MG63 (cell line): Measurements from ENCODE around the gene LSMEM2. TPM values are rescaled to one million over a fixed set of nuclear protein-coding genes. Genes with fewer than 3 reads are reported as not detected.
A peak's percentile ranks its signal among the peaks of the same experiment; 100 is the strongest.
"Not testable (repeated sequence)": the region's sequence is repeated elsewhere in the genome, so short reads cannot be mapped to it uniquely, and the experiment has no call there.

Source experiments
- DNase-seq: peaks from one replicate; pipeline ENCODE4 v3.0.0-alpha.2; 2020
- H3K27me3 ChIP-seq: fragments of 250-450 bp; sonication (Bioruptor Pico); 2 replicates; pipeline ENCODE4 v1.5.1; 2020; ENCODE audit warnings: mild to moderate bottlenecking, moderate library complexity
- H3K36me3 ChIP-seq: fragments of 250-450 bp; sonication (Bioruptor Pico); 2 replicates; pipeline ENCODE4 v1.5.1; 2020; ENCODE audit warnings: mild to moderate bottlenecking, moderate library complexity
- H3K4me3 ChIP-seq: fragments of 250-450 bp; sonication (Bioruptor Pico); 2 replicates; pipeline ENCODE4 v1.5.1; 2020; ENCODE audit warnings: mild to moderate bottlenecking, moderate library complexity
- H3K9me3 ChIP-seq: fragments of 250-450 bp; sonication (Bioruptor Pico); 2 replicates; pipeline ENCODE4 v1.5.1; 2020; ENCODE audit warnings: mild to moderate bottlenecking, moderate library complexity
- total RNA-seq: library from RNA; depleted of rRNA; stranded (reverse); fragments of >200 nt; shearing (Covaris generic); gene quantifications from 2 replicates; pipeline ENCODE4 v1.2.3, GENCODE V29; 2014; ENCODE audit warnings: low replicate concordance

LSMEM2 gene
- total RNA-seq, 1 experiment from 2014 or later, result not detected

DNA sequence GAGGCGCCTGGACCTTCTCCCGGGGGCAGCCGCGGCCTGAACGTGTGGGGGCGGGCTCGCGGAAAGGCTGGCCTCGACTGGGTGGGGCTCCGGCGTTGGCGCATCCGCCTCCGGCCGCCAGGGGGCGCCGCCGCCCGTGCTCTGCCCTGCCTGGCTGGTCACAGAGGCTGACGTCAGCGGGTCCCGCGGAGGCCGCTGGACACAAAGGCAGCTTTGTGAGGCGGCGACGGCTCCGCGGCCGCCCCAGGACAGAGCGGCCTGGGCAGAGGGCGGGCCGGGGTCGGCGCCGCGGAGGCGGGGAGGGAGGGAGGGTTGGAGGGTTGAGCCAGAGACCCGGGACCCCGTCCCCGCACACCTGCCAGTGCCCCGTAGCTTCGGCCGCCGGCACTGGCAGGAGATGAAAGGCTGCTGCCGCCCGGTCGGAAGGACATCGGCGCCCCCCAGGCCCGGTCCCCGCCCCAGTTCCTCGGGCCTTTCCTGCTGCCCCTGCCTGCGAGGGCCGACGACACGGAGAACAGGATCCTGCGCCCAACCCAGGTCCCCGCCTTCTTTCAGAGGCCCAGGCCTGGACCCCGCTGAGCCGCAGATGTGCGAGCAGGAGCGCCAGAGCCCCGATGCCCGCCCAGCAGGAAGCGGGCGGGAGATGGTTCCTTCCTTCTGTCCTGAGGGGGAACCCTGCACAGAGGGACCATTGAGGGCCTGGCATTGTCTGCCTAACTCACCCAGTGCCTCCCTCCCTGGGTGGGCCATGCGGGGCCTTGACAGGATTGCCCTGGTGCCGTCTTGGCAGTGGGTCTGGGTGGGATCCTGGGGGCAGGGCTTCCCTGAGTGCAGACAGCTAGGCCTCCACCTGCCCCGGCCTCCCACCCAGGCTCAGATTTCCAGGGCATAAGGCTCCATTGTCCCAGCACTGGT, 18.6 kb upstream of the LSMEM2 start:
- H3K9me3 ChIP-seq, result no peaks in the 10 kb centered on the region
- DNase-seq, result peak; percentile 88
- peaks cover 8% of the 10 kb centered on the region for H3K36me3 ChIP-seq
- H3K27me3 ChIP-seq, result no peaks in the 10 kb centered on the region
- peak overlapping the region; percentile 54 for H3K4me3 ChIP-seq

DNA sequence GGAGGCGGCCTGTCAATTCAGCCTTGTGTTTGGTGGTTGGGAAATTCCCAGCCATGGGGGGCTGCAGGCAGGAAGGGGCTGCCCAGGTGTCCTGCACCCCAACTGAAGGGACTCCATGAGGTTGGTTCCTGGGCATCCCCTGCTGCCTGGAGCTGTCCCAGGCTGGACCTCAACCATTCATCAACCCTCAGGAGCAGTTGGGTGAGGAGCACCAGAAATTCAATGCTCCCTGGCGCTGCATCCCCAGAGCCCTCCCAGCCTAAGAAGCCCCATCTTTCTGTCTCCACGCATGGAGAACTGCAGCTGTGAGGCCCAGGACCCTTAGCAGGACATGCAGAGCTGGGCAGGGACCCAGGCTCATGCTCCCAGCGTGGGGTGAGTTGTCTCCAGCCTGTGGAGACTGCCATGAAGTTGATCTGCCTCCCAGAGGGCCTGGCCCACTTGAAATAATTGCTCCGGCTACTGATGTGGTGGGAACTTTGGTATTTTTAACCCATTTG, 17.9 kb upstream of the LSMEM2 start:
- H3K9me3 ChIP-seq, result no peaks in the 10 kb centered on the region
- no peak for DNase-seq
- H3K36me3 ChIP-seq, result peaks cover 8% of the 10 kb centered on the region
- H3K4me3 ChIP-seq, result peak overlapping the region; percentile 54
- H3K27me3 ChIP-seq, result no peaks in the 10 kb centered on the region

DNA sequence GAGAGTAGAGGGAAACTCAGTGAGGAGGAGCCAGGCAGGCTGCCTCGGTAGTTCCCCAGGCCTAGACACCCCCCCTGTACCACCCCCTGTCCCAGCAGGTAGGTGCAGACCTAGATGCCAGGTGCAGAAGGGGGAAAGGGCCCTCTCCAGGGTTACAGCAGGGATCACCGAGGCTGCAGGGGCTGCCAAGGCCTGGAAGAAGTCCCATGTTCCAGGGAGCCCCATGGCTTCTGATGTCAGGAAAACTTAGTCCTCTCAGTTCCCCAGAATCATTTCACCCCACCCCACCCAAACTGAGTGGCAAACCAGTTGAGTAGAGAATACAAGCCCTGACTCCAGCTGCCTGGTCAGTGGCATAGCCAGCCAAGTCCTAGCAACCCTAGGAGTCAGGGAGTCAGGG, 17.4 kb upstream of the LSMEM2 start:
- H3K9me3 ChIP-seq, result no peaks in the 10 kb centered on the region
- no peak overlapping the region for H3K4me3 ChIP-seq
- no peak for DNase-seq
- no peaks in the 10 kb centered on the region for H3K27me3 ChIP-seq
- H3K36me3 ChIP-seq, result peaks cover 7% of the 10 kb centered on the region

DNA sequence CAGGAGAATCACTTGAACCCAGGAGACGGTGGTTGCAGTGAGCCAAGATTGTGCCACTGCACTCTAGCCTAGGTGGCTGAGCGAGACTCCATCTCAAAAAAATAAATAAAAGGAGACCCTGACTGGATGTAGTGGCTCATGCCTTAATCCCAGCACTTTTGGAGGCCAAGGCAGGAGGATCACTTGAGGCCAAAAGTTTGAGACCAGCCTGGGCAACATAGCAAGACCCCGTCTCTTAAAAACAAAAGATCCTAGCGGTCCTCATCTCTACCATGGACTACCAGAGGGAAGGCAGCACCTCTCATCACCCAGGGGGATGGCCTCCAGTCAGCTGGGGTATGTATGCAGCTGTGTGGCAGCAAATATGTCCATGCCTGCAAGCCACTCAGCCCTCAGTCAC, 16.7 kb upstream of the LSMEM2 start:
- DNase-seq, H3K27me3 ChIP-seq, H3K4me3 ChIP-seq, H3K36me3 ChIP-seq, H3K9me3 ChIP-seq: not testable (repeated sequence)

DNA sequence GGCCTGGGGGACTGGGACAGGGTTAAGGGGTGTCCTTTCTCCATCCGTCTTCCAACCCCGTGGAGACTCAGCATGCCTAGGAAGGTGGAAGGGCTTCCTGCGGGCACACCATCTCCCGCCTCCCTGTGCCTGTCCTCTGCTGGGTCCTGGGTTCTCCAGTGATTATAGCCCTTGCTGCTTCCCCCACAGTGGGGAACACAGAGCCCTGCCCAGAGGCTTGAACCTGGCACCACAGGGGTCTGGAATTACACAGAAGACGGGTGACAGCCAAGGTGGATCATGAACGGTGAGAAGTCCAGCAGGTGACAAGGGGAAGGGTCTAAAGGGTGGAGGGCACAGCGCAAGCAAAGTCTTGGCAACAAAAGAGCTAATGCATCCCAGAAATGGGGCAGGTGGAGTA, 16.1 kb upstream of the LSMEM2 start:
- Histone ChIP-seq H3K36me3 (no peaks in the 10 kb centered on the region; the same call in 1 of the 2 replicates), H3K9me3 (no peaks in the 10 kb centered on the region), H3K4me3 (no peak overlapping the region), H3K27me3 (no peaks in the 10 kb centered on the region)
- no peak for DNase-seq

DNA sequence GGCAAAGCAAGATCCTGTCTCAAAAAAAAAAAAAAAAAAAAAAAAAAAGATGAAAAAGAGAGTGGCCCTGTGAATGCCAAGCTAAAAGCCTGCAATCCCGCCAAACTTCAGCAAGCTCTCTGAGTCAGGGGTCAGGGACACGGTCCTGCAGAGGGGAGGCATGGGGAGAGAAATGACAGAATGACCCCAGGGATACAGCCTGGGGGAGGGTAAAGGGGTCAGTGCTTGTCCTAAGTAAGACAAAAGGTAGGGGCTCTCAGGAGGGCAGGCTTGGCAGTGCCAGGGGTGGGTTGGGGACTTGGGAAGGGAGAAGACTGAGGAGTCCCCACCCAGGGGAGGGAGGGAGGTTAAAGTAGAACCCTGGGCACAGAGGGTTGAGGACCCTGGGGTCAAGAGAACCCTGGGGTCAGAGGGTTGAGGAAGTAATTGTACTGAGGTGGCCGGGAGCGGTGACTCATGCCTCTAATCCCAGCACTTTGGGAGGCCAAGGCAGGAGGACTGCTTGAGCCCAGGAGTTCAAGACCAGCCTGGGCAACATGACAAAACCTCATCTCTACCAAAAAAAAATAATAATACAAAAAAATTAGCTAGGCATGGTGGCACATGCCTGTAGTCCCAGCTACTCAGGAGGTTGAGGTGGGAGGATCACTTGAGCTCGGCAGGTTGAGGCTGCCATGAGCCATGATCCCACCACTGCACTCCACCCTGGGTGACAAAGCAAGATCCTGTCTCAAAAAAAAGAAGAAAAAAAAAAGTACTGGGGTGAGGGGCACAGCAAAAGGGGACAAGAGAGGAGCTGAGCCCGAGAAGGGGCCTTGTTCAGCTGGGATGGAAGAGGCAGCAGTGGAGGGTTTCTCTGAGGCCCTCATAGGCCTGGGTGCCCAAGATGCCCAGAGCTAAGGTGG, 15.2 kb upstream of the LSMEM2 start:
- Histone ChIP-seq H3K27me3 (no peaks in the 10 kb centered on the region), H3K4me3 (no peak overlapping the region), H3K36me3 (no peaks in the 10 kb centered on the region), H3K9me3 (no peaks in the 10 kb centered on the region)
- DNase-seq, result peak; percentile 72

DNA sequence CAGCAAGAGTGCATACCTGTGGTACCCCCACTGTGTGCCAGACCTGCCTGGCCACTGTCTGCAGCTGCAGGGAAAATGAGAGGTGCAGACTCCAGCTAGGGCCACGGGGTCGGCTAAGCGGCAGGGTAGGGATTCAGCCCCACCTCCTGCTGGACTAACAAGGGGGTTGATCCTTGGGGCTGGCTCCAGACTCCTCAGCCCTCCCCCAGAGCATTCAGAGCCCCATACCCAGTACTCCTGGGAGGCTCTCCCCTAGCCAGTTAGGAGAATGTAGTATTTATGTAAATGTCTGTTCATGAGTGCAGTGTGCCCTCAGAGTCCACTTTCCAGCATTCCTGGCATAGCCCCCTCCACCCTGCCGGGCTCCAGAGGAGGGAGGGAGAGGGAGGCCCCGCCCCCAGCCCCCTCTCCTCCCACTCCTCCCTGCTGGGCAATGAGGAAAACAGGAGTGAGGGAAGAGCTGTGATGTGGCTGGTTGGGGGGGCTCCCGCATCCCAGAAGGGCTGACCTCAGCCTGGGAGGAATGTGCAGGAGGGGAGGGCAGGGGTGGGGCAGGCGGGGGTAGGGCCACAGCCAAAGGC, 14.4 kb upstream of the LSMEM2 start:
- peak; percentile 93 for DNase-seq
- Histone ChIP-seq H3K36me3 (no peaks in the 10 kb centered on the region), H3K9me3 (no peaks in the 10 kb centered on the region), H3K27me3 (no peaks in the 10 kb centered on the region), H3K4me3 (no peak overlapping the region)

DNA sequence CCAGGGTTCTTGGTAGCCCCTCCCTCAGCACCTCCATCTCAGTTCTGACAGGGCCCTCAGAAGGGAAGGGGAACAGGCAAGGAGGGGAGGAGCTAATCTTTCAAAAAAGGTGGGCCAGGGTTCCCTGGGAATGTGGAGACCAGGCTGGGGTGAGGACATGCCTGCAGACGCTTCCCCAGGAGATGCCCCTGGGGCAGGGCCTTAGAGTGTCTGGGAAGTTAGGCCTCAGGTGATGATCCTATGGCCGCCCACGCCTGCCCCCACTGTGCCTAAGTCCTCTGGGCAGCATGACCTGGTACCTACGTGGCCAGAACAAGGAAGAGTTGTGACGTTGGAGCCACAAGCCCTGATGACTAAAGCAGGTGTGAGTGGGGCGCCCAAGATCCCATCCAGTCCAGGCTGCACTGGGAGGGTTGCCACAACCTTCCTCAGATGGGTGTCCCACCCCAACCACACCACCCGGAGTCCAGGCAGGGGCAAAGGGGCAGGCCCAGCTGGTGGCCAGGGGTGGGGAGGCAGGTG, 13.9 kb upstream of the LSMEM2 start:
- H3K9me3 ChIP-seq, result no peaks in the 10 kb centered on the region
- DNase-seq, result no peak
- no peaks in the 10 kb centered on the region for H3K36me3 ChIP-seq
- H3K27me3 ChIP-seq, result no peaks in the 10 kb centered on the region
- no peak overlapping the region for H3K4me3 ChIP-seq

DNA sequence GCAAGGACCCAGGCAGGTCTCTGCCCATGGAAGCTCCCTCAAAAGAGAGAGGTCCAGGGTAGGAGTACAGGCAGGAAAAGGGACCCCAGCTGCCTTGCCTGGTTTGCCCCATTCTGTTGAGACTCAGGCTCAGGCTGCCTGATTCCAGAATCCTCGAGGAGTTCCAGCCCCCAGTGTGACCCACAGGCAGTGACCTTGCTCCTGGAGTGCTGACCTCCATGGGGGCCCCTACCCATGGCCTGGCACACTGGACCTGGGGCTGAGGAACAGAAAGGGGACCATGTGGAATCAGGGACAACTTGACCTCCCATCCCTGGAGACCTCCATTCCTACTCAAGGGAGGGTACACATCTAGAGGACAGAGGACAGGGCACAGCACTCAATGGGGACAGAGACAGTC, 13.3 kb upstream of the LSMEM2 start:
- Histone ChIP-seq H3K4me3 (no peak overlapping the region), H3K36me3 (no peaks in the 10 kb centered on the region), H3K27me3 (no peaks in the 10 kb centered on the region), H3K9me3 (no peaks in the 10 kb centered on the region)
- no peak for DNase-seq

DNA sequence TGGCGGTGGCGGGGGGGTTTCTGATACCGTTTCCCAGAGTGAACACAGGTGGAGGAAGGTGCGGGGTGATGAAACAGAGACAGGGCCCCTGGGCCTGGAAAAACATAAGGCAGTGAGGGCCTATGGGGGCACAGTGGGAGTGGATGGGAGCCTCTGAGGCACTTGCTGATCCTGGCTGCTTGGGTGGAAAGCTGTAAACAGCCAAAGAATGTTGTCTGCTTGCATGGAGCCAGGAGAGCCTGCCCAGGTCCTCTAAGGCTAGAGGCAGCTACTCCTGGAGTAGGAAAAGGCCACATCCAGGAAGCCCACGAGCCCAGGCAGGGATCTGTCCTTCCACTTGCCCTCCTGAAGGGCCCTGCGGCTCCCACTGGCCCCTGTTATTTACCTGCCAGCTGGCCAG, 12.9 kb upstream of the LSMEM2 start:
- Histone ChIP-seq H3K27me3 (no peaks in the 10 kb centered on the region), H3K9me3 (no peaks in the 10 kb centered on the region), H3K36me3 (no peaks in the 10 kb centered on the region), H3K4me3 (no peak overlapping the region)
- DNase-seq, result no peak

DNA sequence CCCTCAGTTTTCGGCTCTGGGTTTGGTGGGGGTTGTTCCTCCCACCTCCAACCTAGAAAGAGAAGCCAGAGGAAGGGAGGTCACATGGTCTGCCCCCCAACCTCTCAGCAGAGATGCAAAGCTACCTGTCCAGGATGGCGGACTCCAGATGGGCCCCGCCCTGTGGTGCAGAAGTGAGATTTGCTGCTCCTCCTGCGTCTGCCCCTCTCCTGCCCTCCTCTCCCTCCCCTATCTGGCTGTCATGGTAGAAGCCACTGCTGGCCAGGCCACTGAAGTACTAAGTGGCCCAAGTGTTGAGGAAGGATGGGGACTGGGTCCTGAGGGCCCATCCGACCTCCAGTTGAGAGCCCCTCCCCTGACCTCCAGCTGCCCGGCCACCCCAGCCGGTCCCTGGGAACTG, 12.1 kb upstream of the LSMEM2 start:
- Histone ChIP-seq H3K36me3 (no peaks in the 10 kb centered on the region), H3K27me3 (no peaks in the 10 kb centered on the region), H3K4me3 (no peak overlapping the region), H3K9me3 (no peaks in the 10 kb centered on the region)
- no peak for DNase-seq

DNA sequence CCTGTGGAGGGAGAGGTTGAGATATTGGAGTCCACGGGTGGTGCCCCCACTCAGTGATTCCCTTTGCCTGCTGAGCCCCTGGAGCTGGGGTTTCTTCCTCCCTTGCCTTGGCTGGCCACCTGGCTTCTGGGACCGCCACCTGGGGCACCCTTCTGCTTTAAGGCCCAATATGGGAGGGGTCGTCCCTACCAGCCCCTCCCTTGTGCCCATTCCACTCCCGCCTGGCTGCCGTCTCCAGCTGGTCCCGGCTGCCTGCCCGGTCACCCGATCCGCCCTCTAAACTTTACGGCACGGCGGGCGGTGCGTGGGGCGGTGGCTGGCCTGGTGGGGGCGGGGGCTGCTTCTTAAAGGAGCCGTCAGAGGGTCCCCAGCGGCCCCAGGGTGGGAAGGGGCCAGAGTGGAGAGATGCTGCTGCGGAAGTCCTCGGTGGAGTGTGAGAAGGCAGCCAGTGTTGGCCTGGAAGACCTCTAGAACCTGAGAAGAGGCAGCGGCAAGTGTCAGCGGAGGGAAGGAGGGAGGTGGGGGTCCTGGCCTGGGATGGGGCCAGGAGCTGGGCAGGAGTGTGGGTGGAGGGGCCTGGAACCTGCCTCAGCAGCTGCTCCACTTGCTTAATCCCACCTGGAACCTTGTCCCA, 11.5 kb upstream of the LSMEM2 start:
- peak; percentile 53 for DNase-seq

DNA sequence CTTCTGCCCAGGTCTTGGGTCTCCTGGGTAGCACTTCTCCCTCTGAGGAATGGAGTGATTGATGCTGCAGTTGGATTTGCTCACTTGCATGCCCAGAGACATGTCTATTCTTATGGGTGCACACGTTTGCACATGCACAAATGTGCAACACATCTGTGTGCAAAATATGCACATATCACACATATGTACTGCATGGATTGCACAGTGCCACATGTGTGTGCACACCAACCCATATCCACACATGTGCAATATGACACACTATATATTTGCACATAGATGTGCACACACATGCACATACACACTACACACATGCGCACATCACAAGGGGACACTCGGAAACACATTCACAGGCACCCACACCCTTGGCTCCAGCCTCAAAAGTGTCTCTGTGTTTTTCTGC, 10.6 kb upstream of the LSMEM2 start:
- no peaks in the 10 kb centered on the region for H3K27me3 ChIP-seq
- no peak overlapping the region for H3K4me3 ChIP-seq
- no peaks in the 10 kb centered on the region for H3K9me3 ChIP-seq
- H3K36me3 ChIP-seq, result no peaks in the 10 kb centered on the region
- no peak for DNase-seq

More for the DNA sequence above, 11.5 kb upstream of the LSMEM2 start:
- Histone ChIP-seq H3K36me3 (no peaks in the 10 kb centered on the region), H3K27me3 (no peaks in the 10 kb centered on the region), H3K4me3 (peak overlapping the region; percentile 6; the same call in 1 of the 2 replicates), H3K9me3 (no peaks in the 10 kb centered on the region)

DNA sequence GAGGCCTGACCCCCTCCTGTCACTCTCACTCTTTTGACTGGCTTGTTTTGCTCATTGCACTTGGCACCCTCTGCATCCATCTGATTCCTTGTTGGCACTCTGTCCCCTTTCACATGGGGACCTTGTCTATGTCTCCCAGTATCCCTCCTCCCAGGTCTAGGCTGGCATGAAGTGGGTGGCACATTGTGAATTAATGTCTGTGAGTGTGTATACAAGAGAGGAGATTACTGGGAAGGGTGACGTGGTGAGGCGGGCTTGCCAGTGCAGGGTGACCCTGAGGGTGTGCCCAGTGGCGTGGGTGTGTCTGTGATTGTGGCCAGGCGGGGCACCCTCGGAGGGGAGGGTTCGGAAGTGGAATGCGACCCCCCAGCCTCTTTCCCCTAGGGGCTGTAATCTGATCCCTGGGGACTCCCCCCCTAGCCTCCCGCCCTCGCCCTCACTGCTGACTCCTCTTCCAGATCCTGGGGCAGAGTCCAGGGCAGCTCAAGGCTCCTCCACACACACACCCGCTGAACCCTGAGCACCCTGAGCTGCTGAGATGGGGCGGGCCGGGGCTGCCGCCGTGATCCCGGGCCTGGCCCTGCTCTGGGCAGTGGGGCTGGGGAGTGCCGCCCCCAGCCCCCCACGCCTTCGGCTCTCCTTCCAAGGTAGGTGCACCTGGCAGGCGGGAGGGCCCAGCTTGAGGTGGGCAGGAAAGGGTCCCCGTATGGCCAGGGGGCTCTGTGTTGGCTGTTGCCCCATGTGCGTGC, 10.0 kb upstream of the LSMEM2 start, which contains the start of gene SEMA3B:
SEMA3B (plus strand) TSS at position 445 of the 749 bp plus-strand sequence; CDS start at position 539, 94 bp downstream.
- H3K9me3 ChIP-seq, result no peaks in the 10 kb centered on the region
- no peaks in the 10 kb centered on the region for H3K27me3 ChIP-seq
- peak within 1 kb of the TSS; percentile 36 for H3K4me3 ChIP-seq
- DNase-seq, result peak; percentile 84
- no peaks in the 10 kb centered on the region for H3K36me3 ChIP-seq

DNA sequence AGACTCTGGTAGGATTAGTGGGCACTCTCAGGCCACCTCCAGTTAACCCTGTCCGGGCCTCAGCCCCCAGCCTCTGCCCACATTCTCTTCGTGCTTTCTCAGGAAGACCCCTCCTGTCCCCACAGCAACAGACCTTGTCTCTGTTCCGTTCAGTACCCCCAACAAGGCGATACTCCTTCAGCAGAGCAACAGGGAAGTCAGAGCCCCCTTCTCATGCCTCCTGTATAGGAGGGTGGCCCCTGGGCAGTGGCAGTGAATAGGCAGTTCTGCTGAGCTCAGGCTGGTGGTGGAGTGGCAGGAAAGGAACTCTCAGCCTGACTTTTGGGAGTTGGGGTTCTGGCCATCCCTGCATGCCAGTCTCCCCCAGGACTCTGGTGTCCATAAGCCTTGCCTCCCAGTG, 9.4 kb upstream of the LSMEM2 start:
- Histone ChIP-seq H3K9me3 (no peaks in the 10 kb centered on the region), H3K36me3 (no peaks in the 10 kb centered on the region), H3K4me3 (peak overlapping the region; percentile 36), H3K27me3 (no peaks in the 10 kb centered on the region)
- no peak for DNase-seq
